ENCODE measurements around the gene PROX2. TPM values are rescaled to one million over a fixed set of nuclear protein-coding genes. Genes with fewer than 3 reads are reported as not detected.

Gene PROX2
- total RNA-seq, 4 donors from 2014 or later = 0.10 to 0.42 TPM; not detected in 2

GRCh38 chr14:74838166-74838565, 37.8 kb downstream of the PROX2 start:
- WGBS, 2 donors = 49 to 63% methylated on average over 2 of the region's 2 CpGs
- intact Hi-C loops (cut with DNase I; ENCODE audit: low total_unique reads) = no loop called here
- no peak for DNase-seq (ENCODE audit: low spot score in 2 of 2)
- H3K4me3 ChIP-seq (ENCODE audit: low read depth, poor library complexity, severe bottlenecking) = no peak overlapping the region
- TF ChIP-seq, protein P1, sequence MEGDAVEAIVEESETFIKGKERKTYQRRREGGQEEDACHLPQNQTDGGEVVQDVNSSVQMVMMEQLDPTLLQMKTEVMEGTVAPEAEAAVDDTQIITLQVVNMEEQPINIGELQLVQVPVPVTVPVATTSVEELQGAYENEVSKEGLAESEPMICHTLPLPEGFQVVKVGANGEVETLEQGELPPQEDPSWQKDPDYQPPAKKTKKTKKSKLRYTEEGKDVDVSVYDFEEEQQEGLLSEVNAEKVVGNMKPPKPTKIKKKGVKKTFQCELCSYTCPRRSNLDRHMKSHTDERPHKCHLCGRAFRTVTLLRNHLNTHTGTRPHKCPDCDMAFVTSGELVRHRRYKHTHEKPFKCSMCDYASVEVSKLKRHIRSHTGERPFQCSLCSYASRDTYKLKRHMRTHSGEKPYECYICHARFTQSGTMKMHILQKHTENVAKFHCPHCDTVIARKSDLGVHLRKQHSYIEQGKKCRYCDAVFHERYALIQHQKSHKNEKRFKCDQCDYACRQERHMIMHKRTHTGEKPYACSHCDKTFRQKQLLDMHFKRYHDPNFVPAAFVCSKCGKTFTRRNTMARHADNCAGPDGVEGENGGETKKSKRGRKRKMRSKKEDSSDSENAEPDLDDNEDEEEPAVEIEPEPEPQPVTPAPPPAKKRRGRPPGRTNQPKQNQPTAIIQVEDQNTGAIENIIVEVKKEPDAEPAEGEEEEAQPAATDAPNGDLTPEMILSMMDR (IDR thresholded peaks at IDR 0.05) = no peak
- no peak for TF ChIP-seq POLR2A (IDR thresholded peaks at IDR 0.05)

- H3K4me3 ChIP-seq (ENCODE audit: low read depth, poor library complexity, severe bottlenecking) = no peak overlapping the region
- TF ChIP-seq POLR2A (IDR thresholded peaks at IDR 0.05) = no peak
- TF ChIP-seq, protein P1 (IDR thresholded peaks at IDR 0.05) = no peak
- DNase-seq (ENCODE audit: low spot score in 2 of 2) = no peak
- WGBS, 2 donors = 77 to 78% methylated on average over 1 of the region's 1 CpG
- intact Hi-C loops (cut with DNase I; ENCODE audit: low total_unique reads) = no loop called here
Measured at GRCh38 chr14:74836251-74836960, 39.5 kb downstream of the PROX2 start.

GRCh38 chr14:74835645-74836250, 40.2 kb downstream of the PROX2 start:
- H3K4me3 ChIP-seq (ENCODE audit: low read depth, poor library complexity, severe bottlenecking) = no peak overlapping the region
- DNase-seq (ENCODE audit: low spot score in 2 of 2) = no peak
- intact Hi-C loops (cut with DNase I; ENCODE audit: low total_unique reads) = no loop called here
- TF ChIP-seq POLR2A (IDR thresholded peaks at IDR 0.05) = no peak
- TF ChIP-seq, protein P1 (IDR thresholded peaks at IDR 0.05) = no peak
- 82% methylated on average over 7 of the region's 7 CpGs for WGBS, 2 donors

DNA sequence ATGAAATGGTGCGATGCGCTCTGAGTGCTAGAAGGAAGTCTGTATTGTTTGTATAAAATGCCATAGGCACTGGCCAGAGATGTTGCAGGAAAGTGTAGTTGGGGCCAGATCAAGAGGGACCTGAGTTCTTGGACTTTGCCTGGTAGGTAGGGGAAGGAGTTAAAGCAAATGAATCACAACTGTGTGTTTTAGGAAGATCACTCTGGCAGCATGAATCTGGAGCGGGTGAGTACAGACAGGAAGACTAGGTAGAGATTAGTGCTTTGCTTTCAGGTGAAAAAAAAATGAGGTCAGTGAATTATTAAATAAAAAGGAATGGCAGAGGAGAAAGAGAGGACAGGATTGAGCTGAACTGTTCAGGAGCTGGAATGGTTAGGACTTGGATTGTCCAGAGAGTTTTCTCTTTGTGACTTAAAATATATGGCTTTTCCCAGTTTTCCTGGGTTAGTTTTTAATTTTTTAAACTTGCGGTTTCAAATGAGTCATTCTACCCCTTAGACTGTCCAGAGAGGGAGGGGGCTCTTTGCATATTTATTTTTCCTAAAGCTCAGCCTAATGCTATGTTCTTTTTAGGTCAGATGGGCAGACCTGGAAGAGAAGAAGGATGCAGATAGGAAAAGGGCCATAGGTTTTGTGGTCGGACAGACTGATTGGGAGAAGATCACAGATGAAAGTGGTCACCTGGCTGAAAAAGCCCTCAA, 41.1 kb downstream of the PROX2 start:
- 87 to 94% methylated on average over 4 to 5 of the region's 5 CpGs for WGBS, 2 donors
- no peak for DNase-seq (ENCODE audit: low spot score in 2 of 2)
- intact Hi-C loops (cut with DNase I; ENCODE audit: low total_unique reads) = no loop called here
- no peak overlapping the region for H3K4me3 ChIP-seq (ENCODE audit: low read depth, poor library complexity, severe bottlenecking)
- no peak for TF ChIP-seq POLR2A (IDR thresholded peaks at IDR 0.05)
- TF ChIP-seq, protein P1 (IDR thresholded peaks at IDR 0.05) = no peak

GRCh38 chr14:74832849-74833248, 43.1 kb downstream of the PROX2 start:
- intact Hi-C loops (cut with DNase I; ENCODE audit: low total_unique reads) = no loop called here
- 91 to 100% methylated on average over 4 of the region's 4 CpGs for WGBS, 2 donors
- no peak for TF ChIP-seq POLR2A (IDR thresholded peaks at IDR 0.05)
- TF ChIP-seq, protein P1 (IDR thresholded peaks at IDR 0.05) = no peak
- DNase-seq (ENCODE audit: low spot score in 2 of 2) = no peak
- H3K4me3 ChIP-seq (ENCODE audit: low read depth, poor library complexity, severe bottlenecking) = no peak overlapping the region

Measured in lower leg skin (tissue), 4 donors.